ENCODE measurements around the gene CCN5.

Gene CCN5

DNA sequence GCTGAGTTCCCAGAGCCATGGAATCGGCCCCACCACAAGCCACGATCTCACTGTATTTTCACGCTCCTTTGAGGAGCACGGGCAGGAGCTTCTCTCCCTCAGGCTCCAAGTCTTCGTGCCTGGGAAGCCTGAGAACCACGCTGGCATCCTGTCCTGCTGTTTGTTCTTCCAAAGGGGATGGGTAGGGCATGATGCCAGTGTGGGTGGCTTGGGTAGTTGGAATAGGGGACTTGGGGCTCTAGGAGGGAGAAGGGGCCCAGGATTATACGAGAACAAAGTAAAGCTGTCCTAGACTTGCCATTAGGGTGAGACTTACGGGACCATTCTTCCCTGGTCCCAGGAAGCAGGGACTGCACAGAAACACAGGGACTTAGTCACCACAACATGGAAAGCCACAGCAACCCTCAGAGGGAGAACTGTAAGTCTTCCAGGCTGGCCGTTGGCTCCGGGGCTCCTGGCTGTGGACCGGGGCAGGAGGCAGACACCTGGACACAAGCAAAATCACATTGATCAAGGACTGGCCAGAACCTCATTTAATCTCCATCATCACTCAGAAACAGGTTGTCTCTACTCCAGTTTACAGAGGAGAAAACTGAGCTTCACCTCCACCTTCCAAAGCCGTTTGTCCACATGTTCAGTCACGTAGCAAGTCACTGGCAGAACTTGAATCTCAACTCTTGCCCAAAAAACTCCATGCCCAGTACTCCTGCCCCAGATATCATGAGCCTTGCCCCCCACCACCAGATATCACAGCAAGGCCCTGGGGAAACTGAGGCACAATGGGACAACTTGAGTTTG lies 1.3 kb downstream of the CCN5 start:
- no peak for DNase-seq

DNA sequence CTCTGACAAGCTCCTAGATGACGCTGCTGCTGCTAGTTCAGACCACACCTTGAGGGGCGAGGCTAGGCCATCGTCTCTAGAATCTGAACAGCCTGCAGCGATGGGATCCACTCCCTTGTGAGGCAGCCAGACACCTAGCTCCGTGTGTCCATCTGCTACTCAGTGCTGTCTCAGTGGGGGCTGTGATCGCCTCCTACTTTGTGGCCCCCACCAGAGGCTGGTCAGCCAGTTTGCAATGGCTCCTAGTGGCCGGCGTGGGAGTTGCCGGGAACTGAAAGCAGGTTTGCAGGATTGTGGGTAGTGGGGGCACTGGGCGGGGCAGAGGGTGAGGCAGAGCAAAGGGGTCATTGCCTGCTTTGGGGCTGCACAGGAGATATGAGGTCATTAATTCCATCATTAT lies 2.8 kb downstream of the CCN5 start:
- DNase-seq: no peak

DNA sequence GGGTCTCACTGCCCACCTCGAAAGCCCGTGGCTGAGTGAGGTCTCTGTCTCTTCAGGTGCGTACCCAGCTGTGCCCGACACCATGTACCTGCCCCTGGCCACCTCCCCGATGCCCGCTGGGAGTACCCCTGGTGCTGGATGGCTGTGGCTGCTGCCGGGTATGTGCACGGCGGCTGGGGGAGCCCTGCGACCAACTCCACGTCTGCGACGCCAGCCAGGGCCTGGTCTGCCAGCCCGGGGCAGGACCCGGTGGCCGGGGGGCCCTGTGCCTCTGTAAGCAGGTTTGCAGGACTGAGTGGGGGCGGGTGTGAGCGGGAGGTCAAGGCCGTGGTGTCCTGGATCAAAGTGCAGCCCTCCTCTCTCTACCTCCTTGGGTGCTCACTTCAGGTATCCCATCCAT lies 4.7 kb downstream of the CCN5 start:
- DNase-seq: no peak

DNA sequence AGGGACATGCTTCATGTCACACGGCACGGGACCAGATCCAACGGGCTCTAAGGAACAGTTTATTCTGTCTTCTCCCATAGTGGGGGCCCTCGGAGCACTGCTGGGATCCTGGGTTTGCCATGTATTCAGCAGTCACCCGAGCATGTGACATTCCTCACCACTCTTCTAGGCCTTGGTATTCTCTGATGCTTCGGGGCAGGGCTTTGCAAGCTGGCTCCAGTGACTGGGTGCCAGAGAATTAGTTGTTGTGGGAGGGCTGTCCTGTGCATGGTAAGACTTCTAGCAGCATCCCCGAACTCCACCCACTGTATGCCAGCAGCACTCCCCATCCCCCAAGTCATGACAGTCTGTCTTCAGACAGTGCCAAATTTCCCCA lies 5.4 kb downstream of the CCN5 start:
- DNase-seq: no peak

DNA sequence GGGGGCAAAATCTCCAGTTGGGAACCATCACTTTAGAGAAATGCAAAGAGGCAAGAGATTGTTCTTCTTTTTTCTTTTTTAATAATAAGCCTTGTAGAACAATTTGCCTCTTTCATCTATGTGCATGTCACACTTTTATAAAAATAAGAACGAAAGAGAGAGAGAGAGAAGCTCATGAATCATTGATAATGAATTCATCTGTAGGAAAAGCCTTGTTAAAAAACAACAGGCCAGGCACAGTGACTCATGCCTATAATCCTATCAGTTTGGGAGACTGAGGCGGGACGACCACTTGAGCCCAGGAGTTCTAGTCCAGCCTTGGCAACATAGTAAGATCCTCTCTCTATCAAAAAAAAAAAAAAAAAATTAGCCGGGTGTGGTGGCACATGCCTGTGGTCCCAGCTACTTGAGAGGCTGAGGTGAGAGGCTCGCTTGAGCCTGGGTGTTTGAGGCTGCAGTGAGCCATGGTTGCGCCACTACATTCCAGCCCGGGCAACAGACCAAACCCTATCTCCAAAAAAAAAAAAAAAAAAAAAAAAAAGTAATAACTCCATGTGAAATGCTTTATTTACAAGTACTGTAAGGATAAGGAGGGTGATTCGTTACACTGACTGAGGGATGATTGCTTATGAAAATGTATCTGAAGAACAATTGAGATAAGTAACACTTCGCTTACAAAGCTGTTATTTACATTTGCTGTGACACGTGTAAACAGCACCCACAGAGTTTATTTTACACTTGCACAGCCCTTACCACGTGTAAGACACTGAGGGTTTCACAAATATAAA lies 6.0 kb downstream of the CCN5 start:
- DNase-seq: no peak

DNA sequence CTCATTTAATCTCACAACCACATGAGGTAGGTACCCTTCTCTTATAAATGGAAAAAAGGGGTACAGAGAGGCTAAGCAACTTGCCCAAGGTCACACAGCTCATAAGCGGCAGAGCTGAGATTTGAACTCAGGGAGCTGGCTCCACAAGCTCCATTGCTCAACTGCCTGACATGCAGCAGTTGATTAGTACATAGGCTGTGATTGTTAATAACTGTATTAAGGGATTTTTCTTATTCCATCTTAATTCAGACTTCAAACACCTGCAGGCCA lies 6.6 kb downstream of the CCN5 start:
- DNase-seq: no peak

DNA sequence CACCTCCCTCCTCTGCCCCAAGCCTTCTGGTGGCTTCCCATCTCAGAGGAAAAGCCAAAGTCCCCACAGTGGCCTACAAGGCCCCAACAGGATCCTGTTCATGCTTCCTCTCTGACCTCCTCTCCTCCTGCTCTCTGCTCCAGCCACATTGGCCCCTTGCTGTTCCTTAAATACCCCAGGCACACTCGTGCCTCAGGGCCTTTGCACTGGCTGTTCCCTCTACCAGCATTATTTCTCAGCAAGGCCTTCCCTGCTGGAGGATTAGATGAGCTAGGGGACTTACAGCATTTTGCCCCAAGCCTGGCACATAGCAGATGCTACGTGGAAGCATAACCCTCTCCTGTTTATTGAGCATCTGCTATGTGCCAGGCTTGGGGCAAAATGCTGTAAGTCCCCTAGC lies 7.8 kb downstream of the CCN5 start:
- DNase-seq: no peak

DNA sequence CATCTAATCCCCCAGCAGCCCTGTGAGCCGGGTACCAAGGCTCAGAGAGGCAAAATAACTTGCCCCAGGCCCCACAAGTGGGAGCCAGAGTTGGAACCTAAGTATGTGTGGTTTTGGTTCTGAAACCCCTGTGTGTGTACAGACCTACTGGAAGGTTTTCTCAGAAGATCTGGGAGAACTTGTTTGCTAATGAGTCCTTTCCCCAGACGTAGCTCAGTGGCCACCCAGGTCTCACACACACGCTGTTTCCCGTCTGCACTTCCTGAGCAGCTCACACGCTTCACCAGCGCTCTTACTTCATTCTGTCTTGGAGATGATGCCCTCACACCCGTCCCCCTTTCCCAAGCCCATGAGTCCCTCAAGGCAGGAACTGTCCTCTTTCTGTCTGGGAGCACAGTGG lies 8.2 kb downstream of the CCN5 start:
- DNase-seq: no peak

DNA sequence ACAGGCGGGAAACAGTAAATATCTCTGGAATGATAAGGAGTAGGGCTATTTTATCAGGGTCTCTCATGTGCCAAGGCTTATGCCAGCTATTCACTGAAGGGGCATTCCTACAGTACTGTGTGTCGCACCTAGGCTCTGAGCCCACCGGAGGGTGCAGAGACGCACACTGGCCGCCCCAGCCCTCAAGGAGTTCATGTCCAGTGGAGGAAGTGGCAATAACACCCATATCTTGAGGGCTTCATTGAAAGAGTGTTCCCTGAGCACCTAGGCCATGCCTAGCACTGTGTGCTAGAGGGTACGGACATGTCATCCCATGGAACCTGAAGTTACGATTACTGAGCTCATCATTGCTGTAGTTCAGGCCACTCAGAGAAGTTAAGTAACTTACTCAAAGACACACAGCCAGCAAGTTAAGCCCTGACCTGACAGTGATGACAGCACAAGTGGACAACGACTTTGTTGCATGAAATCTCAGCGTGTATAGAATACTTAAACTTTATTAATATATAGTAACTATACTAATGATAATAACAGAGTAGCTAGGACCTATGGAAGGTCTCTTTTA lies 8.7 kb downstream of the CCN5 start:
- DNase-seq: no peak

DNA sequence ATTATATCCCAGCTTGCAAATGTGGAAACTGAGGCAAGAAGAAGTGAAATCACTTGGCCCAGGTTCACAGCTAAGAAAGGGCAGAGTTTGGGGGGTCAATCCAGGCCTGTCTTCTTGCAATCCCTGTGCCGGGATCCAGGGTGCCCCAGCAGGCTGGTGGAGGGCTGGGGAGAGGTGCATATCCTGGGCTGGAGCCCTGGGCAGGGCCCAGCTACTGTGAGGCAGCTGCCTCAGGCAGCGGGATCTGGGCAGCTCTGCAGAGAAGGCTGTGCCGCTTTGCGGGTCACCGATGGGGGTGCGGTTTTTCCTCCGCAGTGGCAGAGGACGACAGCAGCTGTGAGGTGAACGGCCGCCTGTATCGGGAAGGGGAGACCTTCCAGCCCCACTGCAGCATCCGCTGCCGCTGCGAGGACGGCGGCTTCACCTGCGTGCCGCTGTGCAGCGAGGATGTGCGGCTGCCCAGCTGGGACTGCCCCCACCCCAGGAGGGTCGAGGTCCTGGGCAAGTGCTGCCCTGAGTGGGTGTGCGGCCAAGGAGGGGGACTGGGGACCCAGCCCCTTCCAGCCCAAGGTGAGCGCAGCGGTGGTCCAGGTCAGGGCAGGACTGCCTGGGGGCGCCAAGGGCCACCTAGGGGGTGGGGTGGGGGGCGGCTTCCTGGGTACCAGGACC lies 9.4 kb downstream of the CCN5 start:
- no peak for DNase-seq

DNA sequence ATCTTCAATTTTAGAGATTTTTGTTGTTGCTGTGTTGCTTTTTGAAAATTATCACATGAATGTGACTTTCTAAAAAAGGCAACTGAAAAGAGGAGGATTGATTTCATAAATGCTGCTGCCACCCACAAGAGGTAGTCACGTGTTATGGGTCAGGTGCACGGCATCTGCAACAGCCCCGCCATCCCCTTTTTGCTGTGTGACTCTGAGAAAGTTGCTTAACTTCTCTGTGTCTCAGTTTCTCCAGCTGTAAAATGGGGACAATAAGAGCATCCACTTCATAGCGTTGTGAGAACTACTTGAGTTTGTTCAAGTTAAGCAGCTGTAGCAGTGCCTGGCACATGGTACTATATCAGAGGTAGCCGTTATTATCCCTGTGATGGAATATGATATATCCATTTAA lies 10.7 kb downstream of the CCN5 start:
- no peak for DNase-seq

DNA sequence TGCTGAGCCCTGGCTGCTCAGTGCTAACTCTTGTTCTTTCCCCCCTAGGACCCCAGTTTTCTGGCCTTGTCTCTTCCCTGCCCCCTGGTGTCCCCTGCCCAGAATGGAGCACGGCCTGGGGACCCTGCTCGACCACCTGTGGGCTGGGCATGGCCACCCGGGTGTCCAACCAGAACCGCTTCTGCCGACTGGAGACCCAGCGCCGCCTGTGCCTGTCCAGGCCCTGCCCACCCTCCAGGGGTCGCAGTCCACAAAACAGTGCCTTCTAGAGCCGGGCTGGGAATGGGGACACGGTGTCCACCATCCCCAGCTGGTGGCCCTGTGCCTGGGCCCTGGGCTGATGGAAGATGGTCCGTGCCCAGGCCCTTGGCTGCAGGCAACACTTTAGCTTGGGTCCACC lies 11.9 kb downstream of the CCN5 start:
- no peak for DNase-seq

DNA sequence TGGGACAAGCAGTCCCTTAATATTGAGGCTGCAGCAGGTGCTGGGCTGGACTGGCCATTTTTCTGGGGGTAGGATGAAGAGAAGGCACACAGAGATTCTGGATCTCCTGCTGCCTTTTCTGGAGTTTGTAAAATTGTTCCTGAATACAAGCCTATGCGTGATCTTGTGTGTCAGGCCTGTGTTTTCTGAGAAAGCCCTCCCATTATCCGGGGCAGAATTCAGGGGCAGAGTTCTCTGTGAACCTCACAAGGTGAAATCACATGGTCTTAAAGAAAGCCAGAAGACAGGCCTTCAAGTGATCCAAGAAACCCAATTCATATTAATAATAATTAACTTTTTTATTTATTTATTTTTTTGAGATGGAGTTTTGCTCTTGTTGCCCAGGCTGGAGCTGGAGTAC lies 12.5 kb downstream of the CCN5 start:
- DNase-seq: no peak

DNA sequence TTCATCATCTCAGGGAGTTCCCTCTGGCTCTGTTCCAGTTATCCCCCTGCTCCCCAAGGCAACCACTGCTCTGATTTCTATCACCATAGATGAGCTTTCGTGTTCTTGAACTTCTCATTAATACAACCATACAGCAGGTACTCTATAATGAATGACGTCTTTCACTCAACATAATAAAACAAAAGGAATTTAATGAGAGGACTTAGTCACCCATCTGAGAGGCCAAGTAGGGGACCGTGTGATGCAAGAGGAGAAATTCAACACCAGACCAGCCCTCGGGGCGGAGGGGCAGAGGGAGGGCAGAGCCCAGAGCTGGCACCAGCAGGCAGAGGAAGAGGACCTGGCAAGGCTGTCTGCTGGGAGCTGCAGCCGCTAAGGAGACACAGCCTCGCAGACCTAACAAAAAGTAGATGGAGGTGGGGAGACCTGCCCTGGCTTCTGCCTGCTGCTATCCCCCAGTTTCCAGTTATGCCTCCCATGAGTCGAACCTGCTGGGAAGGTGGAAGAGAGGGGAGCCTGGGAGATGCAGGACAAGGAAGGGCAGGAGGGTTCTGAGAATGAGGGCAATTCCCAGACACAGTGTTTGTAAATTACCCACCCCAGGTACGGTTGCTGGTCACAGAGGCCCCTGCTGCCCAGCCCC lies 13.8 kb downstream of the CCN5 start:
- DNase-seq: peak; percentile 20

DNA sequence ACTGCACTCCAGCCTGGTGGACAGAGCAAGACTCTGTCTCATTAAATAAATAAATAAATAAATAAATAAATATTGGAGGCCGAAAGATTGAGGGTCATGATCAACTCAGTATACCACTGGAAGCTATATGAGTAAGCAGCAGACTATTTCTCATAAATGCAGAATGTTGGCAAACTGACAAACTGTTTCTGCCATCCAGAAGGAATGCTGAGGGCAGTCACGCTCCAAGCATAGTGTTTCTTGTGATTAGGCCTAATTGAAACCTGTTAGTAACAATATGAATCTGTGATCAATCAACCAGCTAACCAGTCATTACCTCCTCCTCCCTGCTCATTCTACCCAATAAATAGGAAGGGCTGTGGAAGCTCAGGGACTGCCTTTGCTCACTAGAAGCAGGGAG lies 15.3 kb downstream of the CCN5 start:
- DNase-seq: no peak

DNA sequence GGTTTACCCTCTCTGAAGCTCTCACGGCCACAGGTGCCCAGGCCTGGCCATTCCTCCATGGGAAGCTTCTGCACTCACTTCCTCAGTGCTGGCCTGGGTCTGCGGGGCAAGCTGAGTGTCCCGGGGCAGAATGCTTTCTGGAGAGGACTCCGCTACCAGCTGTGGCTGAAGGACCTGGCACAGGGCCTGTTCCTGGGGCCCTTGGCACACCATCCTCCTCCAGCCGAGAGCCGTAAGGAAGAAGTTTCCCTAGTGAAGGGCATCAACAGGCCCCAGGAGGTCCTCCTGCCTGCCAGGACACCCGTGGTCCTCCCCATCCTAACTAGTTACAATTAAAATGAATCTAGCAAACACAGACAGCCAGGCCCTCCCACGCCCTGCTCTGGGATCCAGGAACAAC lies 16.5 kb downstream of the CCN5 start:
- no peak for DNase-seq

DNA sequence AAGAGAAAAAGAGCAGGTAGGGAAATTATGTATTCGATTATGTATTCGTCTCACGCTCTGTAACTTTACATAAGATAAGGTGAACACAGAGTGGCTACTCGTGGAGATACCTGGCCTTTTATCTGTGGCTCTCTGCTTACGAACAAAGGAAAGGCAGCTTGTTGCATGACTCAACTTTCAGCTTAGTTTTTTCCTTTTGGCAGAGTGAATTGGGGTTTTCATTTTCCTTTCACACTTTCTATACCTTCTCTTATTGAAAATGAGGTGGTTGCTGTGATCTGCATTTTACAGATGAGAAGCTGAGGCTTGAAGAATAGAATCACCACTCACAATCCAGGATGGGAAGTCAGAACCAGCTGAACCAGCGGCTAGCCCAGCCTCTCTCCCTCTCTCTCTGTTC lies 17.2 kb downstream of the CCN5 start:
- no peak for DNase-seq

DNA sequence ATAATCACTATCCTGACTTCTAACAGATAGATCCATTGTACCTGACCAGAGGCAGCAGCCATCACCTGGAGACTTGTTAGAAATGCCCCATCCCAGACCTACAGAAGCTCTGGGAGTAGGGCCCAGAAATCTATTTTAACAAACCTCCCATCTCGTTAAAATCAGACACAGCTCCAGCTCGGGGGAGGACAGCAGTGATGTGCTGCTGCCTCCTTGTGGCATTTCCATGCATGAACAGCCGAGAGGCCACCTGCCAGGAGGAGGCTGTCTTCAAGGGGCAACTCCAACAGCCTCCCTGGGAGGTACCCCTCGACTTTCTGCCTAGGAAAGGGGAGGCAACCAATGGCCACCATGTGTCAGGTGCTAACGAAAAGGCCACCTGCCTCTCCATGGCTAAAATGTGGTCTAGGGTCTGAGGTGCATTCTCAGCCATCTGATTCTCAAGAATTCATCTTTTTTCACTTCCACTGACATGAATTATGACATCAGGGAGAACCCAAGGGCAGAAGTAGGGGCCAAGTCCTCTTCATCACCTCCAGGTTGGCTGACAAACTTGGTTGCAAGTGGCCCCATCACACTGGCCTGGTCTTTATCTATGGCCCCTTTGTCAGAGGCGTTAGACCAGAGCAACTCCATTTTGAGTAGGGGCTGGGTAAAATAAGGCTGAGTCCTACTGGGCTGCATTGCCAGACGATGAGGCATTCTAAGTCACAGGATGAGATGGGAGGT lies 18.3 kb downstream of the CCN5 start:
- DNase-seq: peak; percentile 53

DNA sequence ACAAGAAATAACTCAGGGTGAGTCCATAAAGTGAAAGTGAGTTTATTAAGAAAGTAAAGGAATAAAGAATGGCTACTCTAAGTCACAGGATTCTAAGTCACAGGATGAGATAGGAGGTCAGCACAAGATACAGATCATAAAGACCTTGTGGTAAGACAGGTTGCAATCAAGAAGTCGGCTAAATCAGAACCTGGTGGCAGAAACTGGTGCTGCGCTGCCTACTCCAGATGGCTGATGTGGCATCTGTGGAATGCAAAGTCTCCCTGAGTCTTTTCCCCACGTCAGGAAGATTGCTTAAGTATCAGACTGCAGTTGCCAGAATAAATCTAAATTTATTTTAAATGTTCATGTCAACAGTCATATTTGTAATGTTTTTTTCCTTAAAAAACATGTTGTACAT lies 19.8 kb downstream of the CCN5 start:
- no peak for DNase-seq

DNA sequence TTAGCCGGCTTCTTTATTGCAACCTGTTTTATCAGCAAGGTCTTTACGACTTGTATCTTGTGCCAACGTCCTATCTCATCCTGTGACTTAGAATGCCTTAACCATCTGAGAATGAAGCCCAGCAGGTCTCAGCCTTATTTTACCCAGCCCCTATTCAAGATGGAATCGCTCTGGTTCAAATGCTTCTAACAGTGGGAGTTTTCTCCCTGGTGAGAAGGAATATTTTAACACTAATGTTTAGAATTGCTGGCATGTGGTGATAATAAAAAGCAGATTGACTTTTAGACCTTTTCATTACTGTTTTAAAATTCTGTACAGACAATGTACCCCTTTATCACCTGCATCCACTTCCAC lies 20.6 kb downstream of the CCN5 start:
- DNase-seq: no peak

DNA sequence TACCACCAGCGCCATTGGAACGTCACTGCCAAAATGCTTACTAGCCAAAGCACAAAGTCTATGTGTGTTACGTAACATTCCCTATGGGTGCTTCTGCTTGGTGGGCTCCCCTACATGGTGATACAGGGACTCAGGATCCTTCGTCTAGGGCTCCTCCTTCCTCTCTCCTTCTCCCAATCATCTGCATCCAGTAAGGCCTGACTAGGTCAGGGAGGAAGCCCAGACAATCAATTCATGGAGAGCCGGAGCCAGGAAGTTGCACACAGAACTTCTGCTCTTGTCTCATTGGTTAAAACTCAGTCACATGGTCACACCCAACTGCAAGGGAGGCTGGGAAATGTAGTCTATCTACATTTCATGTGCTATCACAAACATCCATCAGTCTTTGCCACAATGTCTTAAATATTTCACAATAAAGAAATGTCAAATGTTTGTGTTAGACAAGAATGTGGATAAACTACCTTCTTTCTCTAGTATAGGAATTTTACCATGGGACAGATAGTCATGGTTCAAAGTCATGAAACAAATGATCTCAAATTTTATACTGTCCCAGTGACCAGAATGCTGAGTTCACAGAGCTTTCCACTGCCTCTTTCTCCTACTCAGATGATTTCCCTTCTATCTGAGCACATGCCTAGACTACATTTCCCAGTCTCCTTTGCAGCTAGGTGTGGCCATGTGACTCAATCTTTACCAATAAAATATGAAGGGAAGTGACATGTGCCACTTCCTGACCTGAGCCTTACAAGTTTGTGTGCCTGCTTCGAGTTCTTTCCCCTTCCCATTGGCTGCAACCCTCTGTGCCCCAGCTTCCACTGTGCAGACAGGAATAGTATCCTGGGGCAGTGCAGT lies 21.2 kb downstream of the CCN5 start:
- DNase-seq: peak; percentile 58

DNA sequence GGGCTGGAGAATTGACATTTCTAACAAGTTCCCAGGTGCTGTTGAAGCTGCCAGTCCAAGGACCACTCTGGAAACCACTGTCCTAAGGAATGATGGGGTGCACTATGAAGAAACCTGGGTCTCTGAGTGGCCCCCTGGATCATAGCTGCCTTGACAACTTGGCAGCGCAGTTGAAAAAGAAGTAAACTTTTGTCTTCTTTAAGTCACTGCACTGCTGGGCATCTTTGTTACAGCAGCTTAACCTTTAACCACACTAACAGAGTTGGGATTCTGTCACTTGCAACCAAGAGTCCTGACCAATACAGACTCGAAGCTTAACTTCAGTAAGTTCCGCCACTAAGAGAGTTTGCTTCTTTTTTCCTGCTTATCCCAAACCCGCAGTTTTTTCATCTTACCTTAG lies 21.9 kb downstream of the CCN5 start:
- DNase-seq: no peak
